Transverse colon (tissue), 3 donors: ENCODE results near the gene RABGAP1L.

ENCODE experiments used
- EP300 ChIP-seq: sonication (generic); formaldehyde crosslinking; IDR thresholded peaks from one replicate; pipeline ENCODE4 v1.6.1; 2017; ENCODE audit warnings: antibody characterized with exemption, low read depth
- POLR2A ChIP-seq: fragments of 450-650 bp; IDR thresholded peaks from one replicate; pipeline ENCODE4 v1.6.1; 2016; ENCODE audit warnings: antibody characterized with exemption, mild to moderate bottlenecking, moderate library complexity
- TF ChIP-seq, protein P1 (sequence below), 5 experiments: fragments of 200-600 bp in 3 of 5; fragments of 450-650 bp in 2 of 5; sonication (generic) in 3 of 5; IDR thresholded peaks; 1 replicate in 2 of 5; 2 replicates in 3 of 5; pipeline ENCODE4 v1.5.1; 2016 to 2017; ENCODE audit warnings: antibody characterized with exemption in 5 of 5, inconsistent platforms in 3 of 5, mild to moderate bottlenecking in 2 of 5, moderate library complexity in 1 of 5

DNA sequence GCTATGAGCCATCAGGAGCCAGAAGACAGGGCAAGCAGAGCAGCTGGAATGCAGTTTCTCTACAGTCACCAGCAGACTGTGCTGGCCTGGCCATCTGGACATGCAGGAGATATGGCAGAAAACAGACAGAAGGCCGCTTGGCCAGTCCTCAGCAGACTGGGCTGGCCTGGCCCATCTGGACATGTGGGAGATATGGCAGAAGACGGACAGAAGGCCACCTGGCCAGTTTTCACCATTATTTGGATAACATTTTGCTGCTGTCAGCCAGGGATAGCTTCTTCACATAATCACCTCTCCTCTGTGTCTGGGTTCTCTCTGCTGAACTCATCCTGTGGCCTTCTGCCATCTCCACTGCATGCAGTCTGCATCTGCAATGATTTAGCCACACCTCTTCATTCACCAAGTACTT, 815.4 kb downstream of the RABGAP1L start:
- TF ChIP-seq, protein P1, sequence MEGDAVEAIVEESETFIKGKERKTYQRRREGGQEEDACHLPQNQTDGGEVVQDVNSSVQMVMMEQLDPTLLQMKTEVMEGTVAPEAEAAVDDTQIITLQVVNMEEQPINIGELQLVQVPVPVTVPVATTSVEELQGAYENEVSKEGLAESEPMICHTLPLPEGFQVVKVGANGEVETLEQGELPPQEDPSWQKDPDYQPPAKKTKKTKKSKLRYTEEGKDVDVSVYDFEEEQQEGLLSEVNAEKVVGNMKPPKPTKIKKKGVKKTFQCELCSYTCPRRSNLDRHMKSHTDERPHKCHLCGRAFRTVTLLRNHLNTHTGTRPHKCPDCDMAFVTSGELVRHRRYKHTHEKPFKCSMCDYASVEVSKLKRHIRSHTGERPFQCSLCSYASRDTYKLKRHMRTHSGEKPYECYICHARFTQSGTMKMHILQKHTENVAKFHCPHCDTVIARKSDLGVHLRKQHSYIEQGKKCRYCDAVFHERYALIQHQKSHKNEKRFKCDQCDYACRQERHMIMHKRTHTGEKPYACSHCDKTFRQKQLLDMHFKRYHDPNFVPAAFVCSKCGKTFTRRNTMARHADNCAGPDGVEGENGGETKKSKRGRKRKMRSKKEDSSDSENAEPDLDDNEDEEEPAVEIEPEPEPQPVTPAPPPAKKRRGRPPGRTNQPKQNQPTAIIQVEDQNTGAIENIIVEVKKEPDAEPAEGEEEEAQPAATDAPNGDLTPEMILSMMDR (IDR thresholded peaks at IDR 0.05) = no peak
- no peak for TF ChIP-seq EP300
- no peak for TF ChIP-seq POLR2A
